Measurements from ENCODE around the gene LRP1B.

Gene LRP1B

DNA sequence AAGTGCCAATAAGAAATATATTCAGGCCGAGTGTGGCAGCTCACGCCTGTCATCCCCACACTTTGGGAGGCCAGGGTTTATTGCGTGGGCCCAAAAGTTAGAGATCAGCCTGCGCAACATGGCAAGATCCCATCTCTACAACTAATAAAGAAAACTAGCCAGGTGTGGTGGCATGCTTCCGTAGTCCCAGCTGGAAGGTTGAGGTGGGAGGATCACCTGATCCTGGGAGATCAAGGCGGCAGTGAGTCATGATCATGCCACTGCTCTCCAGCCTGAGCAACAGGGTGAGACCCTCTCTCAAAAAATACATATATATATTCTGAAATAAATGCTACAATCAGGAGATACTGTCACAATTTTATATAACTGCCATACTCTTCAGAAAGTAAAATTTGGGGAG is 1745.9 kb downstream of the LRP1B start:
- Histone ChIP-seq H3K27ac (no peak overlapping the region), H3K4me1 (ENCODE audit: low read depth, poor library complexity, severe bottlenecking) (no peaks in the 10 kb centered on the region), H3K36me3 (ENCODE audit: insufficient read depth) (no peaks in the 10 kb centered on the region), H4K20me1 (ENCODE audit: insufficient read depth) (no peaks in the 10 kb centered on the region), H3K27me3 (ENCODE audit: insufficient read depth, low read depth) (no peaks in the 10 kb centered on the region), H3K79me2 (ENCODE audit: insufficient read depth, low read depth) (no peaks in the 10 kb centered on the region), H2AFZ (ENCODE audit: low read depth) (no peak overlapping the region), H3K4me2 (no peak overlapping the region), H3K9ac (no peak overlapping the region), H3K4me3 (IDR thresholded peaks at IDR 0.05; ENCODE audit: insufficient read depth, low read depth, low read length) (no peak overlapping the region)
- TF ChIP-seq, protein P1, sequence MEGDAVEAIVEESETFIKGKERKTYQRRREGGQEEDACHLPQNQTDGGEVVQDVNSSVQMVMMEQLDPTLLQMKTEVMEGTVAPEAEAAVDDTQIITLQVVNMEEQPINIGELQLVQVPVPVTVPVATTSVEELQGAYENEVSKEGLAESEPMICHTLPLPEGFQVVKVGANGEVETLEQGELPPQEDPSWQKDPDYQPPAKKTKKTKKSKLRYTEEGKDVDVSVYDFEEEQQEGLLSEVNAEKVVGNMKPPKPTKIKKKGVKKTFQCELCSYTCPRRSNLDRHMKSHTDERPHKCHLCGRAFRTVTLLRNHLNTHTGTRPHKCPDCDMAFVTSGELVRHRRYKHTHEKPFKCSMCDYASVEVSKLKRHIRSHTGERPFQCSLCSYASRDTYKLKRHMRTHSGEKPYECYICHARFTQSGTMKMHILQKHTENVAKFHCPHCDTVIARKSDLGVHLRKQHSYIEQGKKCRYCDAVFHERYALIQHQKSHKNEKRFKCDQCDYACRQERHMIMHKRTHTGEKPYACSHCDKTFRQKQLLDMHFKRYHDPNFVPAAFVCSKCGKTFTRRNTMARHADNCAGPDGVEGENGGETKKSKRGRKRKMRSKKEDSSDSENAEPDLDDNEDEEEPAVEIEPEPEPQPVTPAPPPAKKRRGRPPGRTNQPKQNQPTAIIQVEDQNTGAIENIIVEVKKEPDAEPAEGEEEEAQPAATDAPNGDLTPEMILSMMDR (conservative IDR thresholded peaks at IDR 0.05; ENCODE audit: low read depth, low read length): no peak

DNA sequence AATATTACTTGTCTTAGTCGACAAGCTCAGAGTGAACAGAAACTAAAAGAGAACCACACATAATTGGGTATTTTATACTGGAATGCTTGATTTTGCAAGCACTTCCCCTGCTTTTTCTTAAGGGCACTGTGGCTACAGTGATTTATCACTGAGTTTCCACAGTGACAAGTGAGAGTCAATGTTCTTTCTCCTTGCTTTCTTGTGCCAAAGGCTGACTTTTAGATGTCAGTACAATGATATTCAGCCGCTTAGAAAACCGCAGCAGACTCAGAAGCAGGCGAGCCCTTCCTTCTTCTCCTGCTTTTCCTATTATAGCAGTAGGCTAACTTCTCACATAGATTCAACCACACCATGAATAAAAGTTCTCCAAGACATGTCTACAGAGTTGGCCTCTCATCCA is 1747.0 kb downstream of the LRP1B start:
- H3K9ac ChIP-seq: no peak overlapping the region
- H3K4me3 ChIP-seq (IDR thresholded peaks at IDR 0.05; ENCODE audit: insufficient read depth, low read depth, low read length): no peak overlapping the region
- H3K4me1 ChIP-seq (ENCODE audit: low read depth, poor library complexity, severe bottlenecking): no peaks in the 10 kb centered on the region
- no peaks in the 10 kb centered on the region for H3K36me3 ChIP-seq (ENCODE audit: insufficient read depth)
- TF ChIP-seq, protein P1 (conservative IDR thresholded peaks at IDR 0.05; ENCODE audit: low read depth, low read length): no peak
- H3K27ac ChIP-seq: no peak overlapping the region
- H3K79me2 ChIP-seq (ENCODE audit: insufficient read depth, low read depth): no peaks in the 10 kb centered on the region
- no peak overlapping the region for H3K4me2 ChIP-seq
- H2AFZ ChIP-seq (ENCODE audit: low read depth): no peak overlapping the region
- H3K27me3 ChIP-seq (ENCODE audit: insufficient read depth, low read depth): no peaks in the 10 kb centered on the region
- H4K20me1 ChIP-seq (ENCODE audit: insufficient read depth): no peaks in the 10 kb centered on the region

DNA sequence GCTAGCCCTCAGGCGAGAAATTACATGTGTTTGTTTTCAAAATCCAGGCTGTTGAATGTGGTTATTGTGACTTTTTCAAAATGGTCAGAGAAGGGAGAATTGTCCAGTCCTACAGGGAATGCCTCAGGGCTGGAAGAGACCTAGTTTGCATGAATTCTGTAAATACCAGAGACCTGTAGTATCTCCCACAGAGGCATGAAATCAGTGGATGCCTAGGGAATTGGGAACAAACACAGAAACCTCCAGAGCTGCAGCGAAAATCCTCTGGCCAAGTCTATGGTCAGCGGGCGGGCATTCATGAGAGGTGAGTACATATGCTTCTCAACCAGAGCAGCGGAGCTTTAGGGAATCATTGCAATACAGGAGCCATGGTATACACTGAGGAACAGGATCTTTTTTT is 1754.1 kb downstream of the LRP1B start:
- Histone ChIP-seq H3K27me3 (ENCODE audit: insufficient read depth, low read depth) (no peaks in the 10 kb centered on the region), H3K4me1 (ENCODE audit: low read depth, poor library complexity, severe bottlenecking) (no peaks in the 10 kb centered on the region), H3K9ac (no peak overlapping the region), H3K79me2 (ENCODE audit: insufficient read depth, low read depth) (no peaks in the 10 kb centered on the region), H3K4me3 (IDR thresholded peaks at IDR 0.05; ENCODE audit: insufficient read depth, low read depth, low read length) (no peak overlapping the region), H3K36me3 (ENCODE audit: insufficient read depth) (no peaks in the 10 kb centered on the region), H3K4me2 (no peak overlapping the region), H2AFZ (ENCODE audit: low read depth) (no peak overlapping the region), H4K20me1 (ENCODE audit: insufficient read depth) (no peaks in the 10 kb centered on the region), H3K27ac (no peak overlapping the region)
- TF ChIP-seq, protein P1 (conservative IDR thresholded peaks at IDR 0.05; ENCODE audit: low read depth, low read length): no peak

DNA sequence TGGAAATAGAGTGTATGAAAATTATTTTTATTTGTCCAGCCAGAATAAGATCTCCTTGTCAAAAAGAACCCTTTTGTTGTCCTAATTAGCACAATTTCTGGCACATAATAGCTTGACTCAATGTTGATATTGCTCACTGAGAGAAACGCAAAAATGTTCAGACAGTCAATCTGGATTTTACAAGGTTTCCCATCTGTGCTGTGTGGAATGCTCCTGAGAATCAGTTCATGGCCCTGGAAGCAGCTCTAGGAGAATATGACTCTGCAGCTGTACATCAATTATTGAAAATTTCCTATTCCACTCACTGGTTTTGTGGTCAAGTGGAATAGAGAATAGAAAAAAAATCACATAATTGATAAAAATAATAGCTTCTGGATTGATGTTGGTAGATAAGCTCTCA is 1767.7 kb downstream of the LRP1B start:
- Histone ChIP-seq H2AFZ (ENCODE audit: low read depth) (no peak overlapping the region), H3K79me2 (ENCODE audit: insufficient read depth, low read depth) (no peaks in the 10 kb centered on the region), H3K4me3 (IDR thresholded peaks at IDR 0.05; ENCODE audit: insufficient read depth, low read depth, low read length) (no peak overlapping the region), H3K4me1 (ENCODE audit: low read depth, poor library complexity, severe bottlenecking) (no peaks in the 10 kb centered on the region), H3K27ac (no peak overlapping the region), H4K20me1 (ENCODE audit: insufficient read depth) (no peaks in the 10 kb centered on the region), H3K36me3 (ENCODE audit: insufficient read depth) (no peaks in the 10 kb centered on the region), H3K9ac (no peak overlapping the region), H3K27me3 (ENCODE audit: insufficient read depth, low read depth) (no peaks in the 10 kb centered on the region), H3K4me2 (no peak overlapping the region)
- TF ChIP-seq, protein P1 (conservative IDR thresholded peaks at IDR 0.05; ENCODE audit: low read depth, low read length): no peak

DNA sequence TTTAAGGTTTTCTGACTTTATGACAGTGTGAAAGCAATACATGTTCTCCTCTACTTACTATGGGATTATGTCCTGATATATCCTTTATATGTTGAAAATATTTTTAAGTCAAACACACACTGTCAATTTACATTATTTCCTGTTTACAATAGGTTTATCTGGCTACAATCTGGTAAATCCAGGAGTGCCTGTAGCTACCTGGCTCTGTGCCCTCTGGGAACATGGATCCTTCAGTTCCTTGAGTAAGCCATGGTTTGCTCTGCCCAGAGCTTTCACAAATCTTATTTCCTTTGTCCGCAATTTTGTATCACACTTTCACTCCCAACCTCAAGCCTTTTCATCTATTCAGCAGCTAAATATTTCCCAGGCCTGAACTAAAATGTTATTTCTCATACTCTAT is 1768.5 kb downstream of the LRP1B start:
- no peak overlapping the region for H3K9ac ChIP-seq
- H3K27me3 ChIP-seq (ENCODE audit: insufficient read depth, low read depth): no peaks in the 10 kb centered on the region
- H4K20me1 ChIP-seq (ENCODE audit: insufficient read depth): no peaks in the 10 kb centered on the region
- no peaks in the 10 kb centered on the region for H3K36me3 ChIP-seq (ENCODE audit: insufficient read depth)
- H3K4me1 ChIP-seq (ENCODE audit: low read depth, poor library complexity, severe bottlenecking): no peaks in the 10 kb centered on the region
- no peaks in the 10 kb centered on the region for H3K79me2 ChIP-seq (ENCODE audit: insufficient read depth, low read depth)
- no peak overlapping the region for H3K4me3 ChIP-seq (IDR thresholded peaks at IDR 0.05; ENCODE audit: insufficient read depth, low read depth, low read length)
- no peak overlapping the region for H2AFZ ChIP-seq (ENCODE audit: low read depth)
- H3K4me2 ChIP-seq: no peak overlapping the region
- TF ChIP-seq, protein P1 (conservative IDR thresholded peaks at IDR 0.05; ENCODE audit: low read depth, low read length): no peak
- no peak overlapping the region for H3K27ac ChIP-seq

All from KMS-11 (cell line).